Chondrocyte (in vitro differentiated cells): ENCODE measurements around the gene PTPRN2. TPM values are rescaled to one million over a fixed set of nuclear protein-coding genes. Genes with fewer than 3 reads are reported as not detected.

Experiments
- DNase-seq: peaks from one replicate; pipeline ENCODE4 v3.0.0; 2021; ENCODE audit warnings: mixed read lengths, low spot score
- H3K27ac Mint-ChIP-seq: one replicate; pipeline ENCODE4 v1.8.0; 2021; ENCODE audit warnings: mild to moderate bottlenecking, moderate library complexity, mixed read lengths; ENCODE audit not compliant: unreplicated experiment
- H3K27me3 Mint-ChIP-seq: 2 replicates; pipeline ENCODE4 v1.8.0; 2021; ENCODE audit warnings: low read depth, mixed read lengths
- H3K36me3 Mint-ChIP-seq: 2 replicates; pipeline ENCODE4 v1.8.0; 2021; ENCODE audit warnings: low read depth, mixed read lengths
- H3K4me1 Mint-ChIP-seq: 2 replicates; pipeline ENCODE4 v1.8.0; 2021; ENCODE audit warnings: low read depth, mild to moderate bottlenecking, mixed read lengths
- H3K4me3 Mint-ChIP-seq: one replicate; pipeline ENCODE4 v1.8.0; 2021; ENCODE audit warnings: mild to moderate bottlenecking, moderate library complexity, mixed read lengths; ENCODE audit not compliant: unreplicated experiment
- H3K9me3 Mint-ChIP-seq: 2 replicates; pipeline ENCODE4 v1.8.0; 2021; ENCODE audit warnings: low read depth, mixed read lengths
- CTCF ChIP-seq: fragments of 200-600 bp; sonication (generic); IDR thresholded peaks from 2 replicates; pipeline ENCODE4 v1.5.0; 2021; ENCODE audit warnings: antibody characterized with exemption, mild to moderate bottlenecking, moderate library complexity
- total RNA-seq: library from RNA; stranded (reverse); gene quantifications from 3 replicates; pipeline ENCODE4 v1.2.1, GENCODE V29; 2021

The PTPRN2 gene
- total RNA-seq, 1 donor from 2014 or later, result 0.30 TPM

- Mint-ChIP-seq H3K4me1 (no peaks in the 10 kb centered on the region), H3K36me3 (no peaks in the 10 kb centered on the region), H3K9me3 (peaks cover 12% of the 10 kb centered on the region), H3K4me3 (no peak overlapping the region), H3K27ac (no peak overlapping the region), H3K27me3 (no peaks in the 10 kb centered on the region)
- no peak for TF ChIP-seq CTCF
- no peak for DNase-seq
These were observed 264.8 kb downstream of the PTPRN2 start for GRCh38 chr7:158322616-158323530.

- Mint-ChIP-seq H3K4me1 (peaks cover 4% of the 10 kb centered on the region), H3K9me3 (peaks cover 9% of the 10 kb centered on the region), H3K27ac (no peak overlapping the region), H3K36me3 (no peaks in the 10 kb centered on the region), H3K27me3 (no peaks in the 10 kb centered on the region), H3K4me3 (no peak overlapping the region)
- no peak for TF ChIP-seq CTCF
- no peak for DNase-seq
These were observed 265.5 kb downstream of the PTPRN2 start for GRCh38 chr7:158321936-158322615.

GRCh38 chr7:158321056-158321700 is 266.4 kb downstream of the PTPRN2 start:
- H3K4me1 Mint-ChIP-seq, result peaks cover 4% of the 10 kb centered on the region
- no peaks in the 10 kb centered on the region for H3K27me3 Mint-ChIP-seq
- no peak for TF ChIP-seq CTCF
- no peak overlapping the region for H3K27ac Mint-ChIP-seq
- no peaks in the 10 kb centered on the region for H3K36me3 Mint-ChIP-seq
- no peak for DNase-seq
- no peak overlapping the region for H3K4me3 Mint-ChIP-seq
- H3K9me3 Mint-ChIP-seq, result peaks cover 6% of the 10 kb centered on the region

- H3K4me1 Mint-ChIP-seq, result peaks cover 4% of the 10 kb centered on the region
- no peak for TF ChIP-seq CTCF
- no peak overlapping the region for H3K27ac Mint-ChIP-seq
These were observed 267.3 kb downstream of the PTPRN2 start for GRCh38 chr7:158320328-158320727.

GRCh38 chr7:158318511-158318913 is 269.1 kb downstream of the PTPRN2 start:
- no peaks in the 10 kb centered on the region for H3K27me3 Mint-ChIP-seq
- H3K27ac Mint-ChIP-seq, result no peak overlapping the region
- H3K4me1 Mint-ChIP-seq, result peaks cover 4% of the 10 kb centered on the region
- H3K4me3 Mint-ChIP-seq, result no peak overlapping the region
- DNase-seq, result no peak
- H3K9me3 Mint-ChIP-seq, result peaks cover 4% of the 10 kb centered on the region
- H3K36me3 Mint-ChIP-seq, result no peaks in the 10 kb centered on the region
- TF ChIP-seq CTCF, result no peak

More at GRCh38 chr7:158320328-158320727, 267.3 kb downstream of the PTPRN2 start:
- peaks cover 10% of the 10 kb centered on the region for H3K9me3 Mint-ChIP-seq
- H3K36me3 Mint-ChIP-seq, result no peaks in the 10 kb centered on the region
- H3K4me3 Mint-ChIP-seq, result no peak overlapping the region
- no peak for DNase-seq
- no peaks in the 10 kb centered on the region for H3K27me3 Mint-ChIP-seq
